Measurements from ENCODE around the gene EFEMP2.

DNA sequence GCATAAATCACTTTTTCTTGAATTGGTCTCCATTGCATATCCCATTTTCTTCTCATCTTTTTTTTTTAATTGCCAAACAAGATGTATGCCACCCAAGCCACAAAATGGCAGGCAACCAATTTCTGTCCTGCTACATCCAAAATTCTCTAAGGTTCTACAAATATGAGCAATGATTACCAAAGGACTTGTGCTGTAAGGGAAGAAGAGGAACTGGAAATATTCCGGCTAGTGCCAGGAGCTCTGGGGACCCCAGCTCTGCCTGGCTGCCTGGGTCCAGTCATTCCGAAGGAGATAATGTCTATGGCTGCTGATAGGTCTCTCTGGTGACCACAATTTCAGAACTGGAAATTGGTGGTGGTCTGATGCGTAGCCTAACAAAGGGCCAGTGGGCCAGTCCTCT is 55.9 kb downstream of the EFEMP2 start:
- TF ChIP-seq CTCF (conservative IDR thresholded peaks at IDR 0.05; ENCODE audit: low read depth, low read length), result no peak
- TF ChIP-seq EZH2 (IDR thresholded peaks at IDR 0.05; ENCODE audit: borderline replicate concordance, low read depth, low read length, poor library complexity, severe bottlenecking), result no peak

Data from A673 (cell line).